Uterus (tissue), 4 donors: ENCODE measurements around the gene TMA7B. TPM values are rescaled to one million over a fixed set of nuclear protein-coding genes. Genes with fewer than 3 reads are reported as not detected.

Source experiments
- DNase-seq, 2 donors: peaks; one replicate each; pipeline ENCODE4 v3.0.0-alpha.2; 2019 to 2020
- H3K27ac ChIP-seq, 2 donors: fragments of 200-600 bp; sonication (generic); 1 replicate in 1 of 2; 2 replicates in 1 of 2; pipeline ENCODE4 v1.5.1; 2016 to 2018
- H3K27me3 ChIP-seq, 2 donors: fragments of 200-600 bp; sonication (generic); one replicate each; pipeline ENCODE4 v1.5.1; 2018 to 2019; ENCODE audit warnings: control low read depth in 1 of 2
- H3K36me3 ChIP-seq, 2 donors: fragments of 200-600 bp; sonication (generic); one replicate each; pipeline ENCODE4 v1.5.1; 2019; ENCODE audit warnings: control low read depth in 1 of 2
- H3K4me1 ChIP-seq, 2 donors: fragments of 200-600 bp; sonication (generic); one replicate each; pipeline ENCODE4 v1.5.1; 2018 to 2019; ENCODE audit warnings: control low read depth in 1 of 2
- H3K4me3 ChIP-seq, 2 donors: fragments of 200-600 bp; sonication (generic); 1 replicate in 1 of 2; 2 replicates in 1 of 2; pipeline ENCODE4 v1.5.1; 2018 to 2019; ENCODE audit warnings: mild to moderate bottlenecking in 1 of 2
- H3K9me3 ChIP-seq, 2 donors: fragments of 200-600 bp; sonication (generic); one replicate each; pipeline ENCODE4 v1.5.1; 2019; ENCODE audit warnings: control low read depth in 1 of 2
- POLR2A ChIP-seq, 2 donors: fragments of 450-650 bp; IDR thresholded peaks; one replicate each; pipeline ENCODE4 v1.6.1; 2016; ENCODE audit warnings: antibody characterized with exemption in 2 of 2, mild to moderate bottlenecking in 1 of 2, moderate library complexity in 1 of 2
- intact Hi-C: fragments of 100-400 bp; cut with DNase I; formaldehyde crosslinking; loops from one replicate; pipeline ENCODE4 v1.15.1; 2023; ENCODE audit warnings: low total_unique reads
- total RNA-seq, 4 donors: library from RNA; depleted of rRNA in 3 of 4; stranded (reverse); fragments of >200 nt in 3 of 4; gene quantifications; one replicate each; pipeline versions ENCODE4 v1.1.0 to v1.2.4, GENCODE V29; 2014 to 2023
- TF ChIP-seq, protein P1 (sequence below), 4 experiments: fragments of 200-600 bp in 2 of 4; fragments of 450-650 bp in 2 of 4; sonication (generic) in 2 of 4; IDR thresholded peaks; one replicate each; pipeline ENCODE4 v1.5.1; 2016 to 2019; ENCODE audit warnings: antibody characterized with exemption in 4 of 4, mild to moderate bottlenecking in 2 of 4, moderate library complexity in 1 of 4
- donor health status: DM: yes; HTN: yes; CAD: no.

Gene TMA7B
- total RNA-seq, 4 donors from 2014 or later = not detected

DNA sequence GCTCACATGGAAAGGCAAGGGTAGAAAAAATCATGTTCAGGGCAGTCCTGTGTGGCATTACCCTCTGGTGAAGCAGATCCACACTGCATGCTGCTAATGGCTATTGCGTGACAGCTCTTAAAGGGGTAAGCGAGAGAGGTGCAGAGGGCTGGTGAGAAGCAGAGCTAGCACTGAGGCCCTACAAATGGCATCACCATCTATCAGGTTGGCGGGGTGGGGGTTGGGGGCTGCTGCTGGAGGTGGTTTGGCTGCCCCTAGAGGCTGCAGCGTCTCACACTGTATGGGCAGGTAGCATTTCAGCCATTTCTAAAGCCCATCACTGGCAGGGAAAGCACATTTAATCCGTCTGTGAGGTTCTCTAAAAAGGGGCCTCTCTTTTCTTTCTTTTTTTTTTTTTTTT is 16.9 kb upstream of the TMA7B start:
- H3K9me3 ChIP-seq = no peaks in the 10 kb centered on the region
- no peaks in the 10 kb centered on the region for H3K27me3 ChIP-seq
- H3K27ac ChIP-seq = no peak overlapping the region
- DNase-seq = no peak
- H3K4me3 ChIP-seq = no peak overlapping the region
- H3K4me1 ChIP-seq = no peaks in the 10 kb centered on the region
- intact Hi-C loops = no loop called here
- TF ChIP-seq, protein P1, sequence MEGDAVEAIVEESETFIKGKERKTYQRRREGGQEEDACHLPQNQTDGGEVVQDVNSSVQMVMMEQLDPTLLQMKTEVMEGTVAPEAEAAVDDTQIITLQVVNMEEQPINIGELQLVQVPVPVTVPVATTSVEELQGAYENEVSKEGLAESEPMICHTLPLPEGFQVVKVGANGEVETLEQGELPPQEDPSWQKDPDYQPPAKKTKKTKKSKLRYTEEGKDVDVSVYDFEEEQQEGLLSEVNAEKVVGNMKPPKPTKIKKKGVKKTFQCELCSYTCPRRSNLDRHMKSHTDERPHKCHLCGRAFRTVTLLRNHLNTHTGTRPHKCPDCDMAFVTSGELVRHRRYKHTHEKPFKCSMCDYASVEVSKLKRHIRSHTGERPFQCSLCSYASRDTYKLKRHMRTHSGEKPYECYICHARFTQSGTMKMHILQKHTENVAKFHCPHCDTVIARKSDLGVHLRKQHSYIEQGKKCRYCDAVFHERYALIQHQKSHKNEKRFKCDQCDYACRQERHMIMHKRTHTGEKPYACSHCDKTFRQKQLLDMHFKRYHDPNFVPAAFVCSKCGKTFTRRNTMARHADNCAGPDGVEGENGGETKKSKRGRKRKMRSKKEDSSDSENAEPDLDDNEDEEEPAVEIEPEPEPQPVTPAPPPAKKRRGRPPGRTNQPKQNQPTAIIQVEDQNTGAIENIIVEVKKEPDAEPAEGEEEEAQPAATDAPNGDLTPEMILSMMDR (IDR thresholded peaks at IDR 0.05) = no peak
- TF ChIP-seq POLR2A (IDR thresholded peaks at IDR 0.05) = no peak
- no peaks in the 10 kb centered on the region for H3K36me3 ChIP-seq

DNA sequence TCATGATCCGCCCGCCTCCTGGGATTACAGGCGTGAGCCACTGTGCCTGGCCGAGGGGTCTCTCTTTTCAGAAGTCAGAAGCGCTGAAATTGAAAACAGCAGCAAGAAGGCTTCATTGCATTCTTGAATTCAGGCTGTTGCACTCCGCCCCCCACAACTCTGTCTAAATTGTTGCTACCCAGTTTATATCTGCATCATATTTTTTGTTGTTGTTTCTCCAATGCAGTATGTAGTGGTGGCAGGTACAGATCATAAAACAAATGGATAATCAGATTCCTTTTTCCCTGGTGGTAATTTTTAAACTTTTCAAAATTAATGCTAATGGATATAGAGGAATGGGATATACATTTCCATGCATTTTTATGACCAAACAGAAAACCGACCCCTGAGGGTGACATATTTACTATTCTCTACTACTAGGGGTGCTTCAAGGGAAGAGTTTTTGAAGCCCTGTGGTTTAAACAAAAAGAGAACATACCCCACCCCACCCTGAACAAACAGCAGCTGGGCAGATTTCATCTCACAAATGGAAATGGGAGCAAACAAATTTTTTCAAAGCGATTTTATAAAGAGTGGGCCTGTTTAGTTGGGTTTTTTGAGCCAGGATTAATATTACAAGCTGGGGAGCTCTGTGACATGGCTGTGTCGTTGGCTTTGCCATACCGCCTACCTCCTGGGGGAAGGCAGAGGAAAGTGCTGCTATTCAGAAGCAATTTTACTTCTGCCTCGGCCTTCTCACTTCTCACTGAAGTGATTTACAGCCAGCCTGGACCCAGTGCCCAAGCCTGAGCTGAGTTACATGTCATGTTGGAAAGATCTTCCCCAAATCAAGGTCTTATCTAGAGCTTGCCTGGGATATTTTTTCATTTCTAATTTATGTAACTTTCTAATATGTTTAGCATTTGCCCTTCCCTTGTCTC is 16.0 kb upstream of the TMA7B start:
- H3K27ac ChIP-seq = no peak overlapping the region
- H3K4me3 ChIP-seq = no peak overlapping the region
- no peaks in the 10 kb centered on the region for H3K9me3 ChIP-seq
- DNase-seq = no peak
- H3K36me3 ChIP-seq = no peaks in the 10 kb centered on the region
- TF ChIP-seq, protein P1 (IDR thresholded peaks at IDR 0.05) = no peak
- no peak for TF ChIP-seq POLR2A (IDR thresholded peaks at IDR 0.05)
- no peaks in the 10 kb centered on the region for H3K27me3 ChIP-seq
- intact Hi-C loops = no loop called here
- no peaks in the 10 kb centered on the region for H3K4me1 ChIP-seq

DNA sequence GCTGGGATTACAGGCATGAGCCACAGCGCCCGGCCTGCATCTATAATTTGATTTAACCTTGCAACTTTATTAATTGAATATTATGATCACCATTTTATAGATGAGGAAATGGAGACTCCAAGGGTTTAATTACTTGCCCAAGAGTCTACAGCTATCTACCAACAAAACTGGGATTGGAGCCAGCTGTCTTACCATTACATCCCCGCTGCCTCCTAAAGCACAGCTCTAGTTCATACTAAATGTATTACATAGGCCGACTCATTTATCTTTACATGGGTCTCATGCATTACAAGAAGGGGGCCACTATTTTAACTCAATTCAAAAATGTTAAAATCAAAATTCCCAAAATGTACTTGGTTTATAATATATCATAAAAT is 14.1 kb upstream of the TMA7B start:
- DNase-seq = no peak
- TF ChIP-seq POLR2A (IDR thresholded peaks at IDR 0.05) = no peak
- TF ChIP-seq, protein P1 (IDR thresholded peaks at IDR 0.05) = no peak
- H3K4me1 ChIP-seq = no peaks in the 10 kb centered on the region
- no peak overlapping the region for H3K4me3 ChIP-seq
- H3K9me3 ChIP-seq = no peaks in the 10 kb centered on the region
- no peaks in the 10 kb centered on the region for H3K36me3 ChIP-seq
- no peaks in the 10 kb centered on the region for H3K27me3 ChIP-seq
- no peak overlapping the region for H3K27ac ChIP-seq
- intact Hi-C loops = no loop called here

DNA sequence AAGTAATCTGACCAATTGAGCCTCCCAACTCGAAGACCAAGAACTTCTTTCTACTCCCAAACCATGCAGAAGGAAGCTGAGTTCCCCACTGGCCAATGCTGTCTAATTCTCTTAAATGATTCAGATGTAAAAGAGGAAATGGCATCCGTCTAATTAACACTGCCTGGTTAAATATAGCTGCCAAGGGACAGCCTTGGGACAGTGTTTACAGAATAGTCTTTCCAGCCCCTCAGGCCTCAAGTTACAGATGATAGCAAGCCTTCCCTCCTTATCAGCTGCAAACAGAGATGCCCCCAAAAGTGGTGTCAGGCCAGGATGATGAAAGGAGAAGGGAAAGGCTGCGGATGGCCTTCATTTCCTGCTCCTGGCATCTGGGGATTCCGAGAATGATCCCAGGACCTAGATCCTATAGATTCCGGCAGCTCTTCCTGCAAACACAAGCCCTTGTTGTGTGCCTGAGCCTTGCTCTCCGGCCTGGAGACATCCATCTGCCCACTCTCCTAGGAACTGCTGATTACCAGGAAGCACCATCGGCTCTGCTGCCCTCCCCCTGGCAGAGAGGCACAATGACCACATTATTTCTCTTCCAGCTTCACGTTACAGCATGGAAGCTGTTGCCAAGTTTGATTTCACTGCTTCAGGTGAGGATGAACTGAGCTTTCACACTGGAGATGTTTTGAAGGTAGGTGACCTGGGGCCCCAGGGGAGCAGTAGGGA is 13.5 kb upstream of the TMA7B start:
- Histone ChIP-seq H3K27ac (no peak overlapping the region), H3K4me3 (no peak overlapping the region), H3K36me3 (no peaks in the 10 kb centered on the region), H3K9me3 (no peaks in the 10 kb centered on the region), H3K27me3 (no peaks in the 10 kb centered on the region), H3K4me1 (no peaks in the 10 kb centered on the region)
- intact Hi-C loops = no loop called here
- TF ChIP-seq, protein P1 (IDR thresholded peaks at IDR 0.05) = no peak
- TF ChIP-seq POLR2A (IDR thresholded peaks at IDR 0.05) = no peak
- DNase-seq = no peak
